Measurements from ENCODE around the gene DAPK2.

DNA sequence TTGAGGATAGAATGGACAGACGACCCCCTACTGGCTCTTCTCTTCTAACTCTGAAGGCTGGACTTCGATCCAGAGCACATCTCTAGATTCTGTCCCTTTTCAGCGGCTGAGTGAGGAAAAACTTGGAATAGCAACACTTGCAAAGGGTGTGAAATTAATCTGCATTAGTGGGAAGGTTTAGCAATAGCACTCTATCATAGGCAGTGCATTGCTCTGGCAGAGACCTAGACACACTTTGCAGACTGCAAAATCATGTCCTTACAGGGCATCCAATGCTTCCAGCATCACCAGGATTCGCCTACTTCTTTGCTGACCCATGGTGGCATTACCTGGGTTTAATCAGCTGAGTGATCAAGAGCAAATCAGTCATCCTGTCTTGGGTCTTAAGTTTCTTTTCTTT lies 43.1 kb downstream of the DAPK2 start:
- TF ChIP-seq CTCF (IDR thresholded peaks at IDR 0.05; ENCODE audit: borderline replicate concordance, extremely low read depth, low read length, poor library complexity, severe bottlenecking) (no peak), EZH2 (IDR thresholded peaks at IDR 0.05; ENCODE audit: borderline replicate concordance, low read depth, low read length, severe bottlenecking) (no peak)
